HepG2 (cell line): ENCODE measurements around the gene POLR3E. TPM values are rescaled to one million over a fixed set of nuclear protein-coding genes. Genes with fewer than 3 reads are reported as not detected.
A peak's percentile ranks its signal among the peaks of the same experiment; 100 is the strongest.

ENCODE experiments used
- CREBL2 ChIP-seq: sonication (generic); formaldehyde crosslinking; IDR thresholded peaks from 2 replicates; pipeline ENCODE4 v1.8.1; 2023; ENCODE audit warnings: missing genetic modification reagents, mild to moderate bottlenecking, borderline replicate concordance
- HDAC2 ChIP-seq: sonication (generic); formaldehyde crosslinking; IDR thresholded peaks from 2 replicates; pipeline ENCODE4 v1.4.0; 2020; ENCODE audit warnings: missing genetic modification reagents
- POLR2AphosphoS5 ChIP-seq: IDR thresholded peaks from 2 replicates; pipeline ENCODE4 v1.6.1; 2012; ENCODE audit warnings: low read depth, low read length
- RNF219 ChIP-seq: sonication (generic); formaldehyde crosslinking; IDR thresholded peaks from 2 replicates; pipeline ENCODE4 v1.5.0; 2020; ENCODE audit warnings: mild to moderate bottlenecking, missing genetic modification reagents
- TSC22D2 ChIP-seq: sonication (generic); formaldehyde crosslinking; IDR thresholded peaks from 2 replicates; pipeline ENCODE4 v1.5.1; 2020; ENCODE audit warnings: missing genetic modification reagents, mild to moderate bottlenecking, borderline replicate concordance
- ZBTB40 ChIP-seq, 2 experiments: fragments of 450-650 bp in 1 of 2; sonication (generic) in 1 of 2; formaldehyde crosslinking in 1 of 2; IDR thresholded peaks; 2 replicates each; pipeline versions ENCODE4 v1.6.1 to v1.8.0; 2016 to 2022; ENCODE audit warnings: antibody characterized with exemption in 1 of 2, mild to moderate bottlenecking in 1 of 2, missing genetic modification reagents in 1 of 2
- ZBTB43 ChIP-seq: sonication (generic); formaldehyde crosslinking; conservative IDR thresholded peaks from 2 replicates; pipeline ENCODE4 v1.4.0; 2020; ENCODE audit warnings: missing genetic modification reagents
- ZNF329 ChIP-seq: sonication (generic); formaldehyde crosslinking; IDR thresholded peaks from 2 replicates; pipeline ENCODE4 v1.9.0; 2021; ENCODE audit warnings: low read depth, mild to moderate bottlenecking, missing genetic modification reagents
- polyA plus RNA-seq, 8 experiments: library from polyadenylated mRNA; depleted of rRNA in 3 of 8; stranded (reverse) in 7 of 8; unstranded in 1 of 8; fragments of >200 nt; fragmentation: Illumina TruSeq in 4 of 8; extraction: Trizol in 4 of 8; gene quantifications; 2 replicates each; pipeline versions ENCODE4 v1.2.1 to v1.2.3, GENCODE V29; 2011 to 2016; ENCODE audit warnings: low read depth in 4 of 8, missing spikeins in 1 of 8, mixed read lengths in 1 of 8; ENCODE audit not compliant: insufficient read depth in 1 of 8
- total RNA-seq, 5 experiments: library from RNA; depleted of rRNA; stranded (reverse); fragments of >200 nt; fragmentation: Illumina TruSeq; extraction: Trizol; gene quantifications; 2 replicates each; pipeline ENCODE4 v1.2.3, GENCODE V29; 2016; ENCODE audit warnings: low read depth in 1 of 5
- TF ChIP-seq, protein P1 (sequence below): sonication (generic); formaldehyde crosslinking; IDR thresholded peaks from 2 replicates; pipeline ENCODE4 v1.4.0; 2020; ENCODE audit warnings: missing genetic modification reagents

POLR3E gene
- total and polyA plus RNA-seq, 2 of the 13 experiments (the other 11 are each of a cell fraction or from before 2014, with no cell fraction given), result 135 to 262 TPM

DNA sequence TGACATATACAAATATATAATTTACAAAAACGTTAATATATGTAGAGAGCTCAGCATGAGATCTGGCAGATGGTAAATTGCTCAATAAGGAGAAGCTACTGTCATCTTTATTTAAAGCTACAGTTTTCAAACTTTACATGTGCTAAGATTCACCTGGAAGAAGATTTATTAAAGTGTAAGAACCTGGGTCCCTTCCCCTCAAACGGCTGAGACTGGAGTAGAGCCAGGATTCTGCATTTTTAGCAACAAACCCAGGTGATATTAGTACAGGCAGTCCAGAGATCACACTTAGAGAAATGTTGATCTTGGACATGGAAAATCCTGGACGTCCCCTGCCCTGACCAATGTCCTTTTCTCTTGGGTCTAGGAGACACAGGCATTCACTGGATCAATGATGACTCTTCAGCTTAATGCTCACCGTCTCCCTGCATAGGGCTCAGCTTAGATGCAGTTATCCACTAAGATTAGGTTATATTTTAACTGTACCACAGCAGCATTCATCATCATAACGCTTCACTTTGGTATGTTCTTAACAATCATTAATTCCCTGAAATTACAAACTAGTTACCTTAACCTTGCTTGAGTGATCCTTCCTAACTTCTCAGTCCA is 56.8 kb downstream of the POLR3E start (continued):
- TF ChIP-seq ZBTB40 (IDR thresholded peaks at IDR 0.05), result no peak
- no peak for TF ChIP-seq ZBTB40 (CRISPR knock-in tag; IDR thresholded peaks at IDR 0.05)
- TF ChIP-seq, protein P1, sequence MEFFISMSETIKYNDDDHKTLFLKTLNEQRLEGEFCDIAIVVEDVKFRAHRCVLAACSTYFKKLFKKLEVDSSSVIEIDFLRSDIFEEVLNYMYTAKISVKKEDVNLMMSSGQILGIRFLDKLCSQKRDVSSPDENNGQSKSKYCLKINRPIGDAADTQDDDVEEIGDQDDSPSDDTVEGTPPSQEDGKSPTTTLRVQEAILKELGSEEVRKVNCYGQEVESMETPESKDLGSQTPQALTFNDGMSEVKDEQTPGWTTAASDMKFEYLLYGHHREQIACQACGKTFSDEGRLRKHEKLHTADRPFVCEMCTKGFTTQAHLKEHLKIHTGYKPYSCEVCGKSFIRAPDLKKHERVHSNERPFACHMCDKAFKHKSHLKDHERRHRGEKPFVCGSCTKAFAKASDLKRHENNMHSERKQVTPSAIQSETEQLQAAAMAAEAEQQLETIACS (CRISPR knock-in tag), result no peak
- no peak for TF ChIP-seq ZNF329 (CRISPR knock-in tag)
- no peak for TF ChIP-seq RNF219 (CRISPR knock-in tag)
- TF ChIP-seq TSC22D2 (CRISPR knock-in tag), result no peak
- TF ChIP-seq ZBTB43, result no peak
- no peak for TF ChIP-seq POLR2AphosphoS5
- no peak for TF ChIP-seq CREBL2 (CRISPR knock-in tag)
- peak; percentile 67; the same call in 1 of the 2 replicates for TF ChIP-seq HDAC2 (CRISPR knock-in tag)
